Retinal pigment epithelial cell (primary cell): ENCODE data around the gene ERBB4.
A peak's percentile ranks its signal among the peaks of the same experiment; 100 is the strongest.

Source experiments
- DNase-seq: peaks from one replicate; pipeline ENCODE4 v3.0.0-alpha.2; 2010; ENCODE audit warnings: low read depth
- H3K4me3 ChIP-seq: 2 replicates; pipeline ENCODE4 v1.5.1; 2011; ENCODE audit warnings: mild to moderate bottlenecking, low read length, control low read depth, moderate library complexity
- CTCF ChIP-seq: conservative IDR thresholded peaks from 2 replicates; pipeline ENCODE4 v1.5.1; 2011; ENCODE audit warnings: low read depth, low read length, control low read depth, inconsistent platforms

ERBB4 gene

DNA sequence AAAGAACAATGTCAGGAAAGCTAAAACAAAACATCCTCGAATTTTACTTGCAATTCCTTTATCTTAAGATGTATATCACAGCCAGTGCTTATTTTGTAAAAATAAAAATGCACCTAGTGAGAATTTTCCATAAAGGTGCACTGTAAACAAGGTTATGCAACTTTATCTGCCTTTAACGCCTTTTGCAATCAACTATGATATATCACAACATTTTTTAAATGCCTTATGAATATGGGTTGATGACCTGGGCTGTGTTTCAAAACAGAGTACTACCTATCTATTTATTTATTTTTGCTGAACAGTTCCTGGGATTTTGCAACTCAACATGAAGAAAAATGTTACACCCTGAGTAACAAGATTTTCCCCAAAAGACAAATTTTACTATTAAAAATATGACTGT, 1112.4 kb downstream of the ERBB4 start:
- no peak for DNase-seq
- no peak overlapping the region for H3K4me3 ChIP-seq
- no peak for TF ChIP-seq CTCF

GRCh38 chr2:211423018-211423417, 1115.6 kb downstream of the ERBB4 start:
- TF ChIP-seq CTCF, result no peak
- no peak for DNase-seq
- H3K4me3 ChIP-seq, result no peak overlapping the region

- no peak for DNase-seq
- TF ChIP-seq CTCF, result no peak
- no peak overlapping the region for H3K4me3 ChIP-seq
Measured at GRCh38 chr2:211417544-211417943, 1121.1 kb downstream of the ERBB4 start.

DNA sequence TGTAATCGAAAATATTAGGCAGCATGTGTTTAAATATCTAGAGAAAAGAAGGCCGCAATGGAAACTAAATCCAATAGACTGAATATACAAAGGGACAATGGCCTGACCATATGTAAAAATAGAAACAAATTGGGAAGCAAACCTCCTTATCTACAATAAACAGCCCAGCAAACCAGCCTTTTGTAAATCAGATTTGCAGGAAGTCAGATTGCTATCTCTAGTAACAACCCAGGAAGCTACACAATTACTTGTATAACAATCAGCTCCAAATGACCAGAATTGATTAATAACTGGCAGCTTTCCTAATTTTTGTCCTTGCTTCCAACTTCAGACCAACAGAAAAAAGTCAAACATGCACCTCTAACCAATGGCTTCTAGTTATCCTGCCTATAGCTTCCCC, 1122.2 kb downstream of the ERBB4 start:
- DNase-seq, result no peak
- no peak overlapping the region for H3K4me3 ChIP-seq
- TF ChIP-seq CTCF, result no peak

DNA sequence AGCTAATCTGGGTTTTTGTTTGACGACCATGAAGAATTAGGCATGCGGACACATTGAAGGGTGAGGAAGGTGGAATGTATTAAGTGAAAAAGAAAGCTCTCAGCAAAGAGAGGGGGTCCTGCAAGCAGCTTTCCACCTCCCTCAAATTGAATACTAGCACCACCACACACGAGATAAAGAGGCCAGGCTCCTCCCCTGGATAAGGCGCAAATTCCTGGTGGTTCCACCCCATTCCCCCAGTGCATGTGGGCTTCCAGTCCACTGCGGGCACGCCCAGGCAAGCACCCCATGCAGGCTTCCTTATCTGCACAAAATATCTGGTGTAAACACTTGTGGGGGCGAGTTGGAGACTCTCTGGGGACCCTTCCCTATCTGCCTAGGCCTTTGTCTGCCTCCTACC, 1124.9 kb downstream of the ERBB4 start:
- no peak for TF ChIP-seq CTCF
- H3K4me3 ChIP-seq, result no peak overlapping the region
- no peak for DNase-seq

- H3K4me3 ChIP-seq, result no peak overlapping the region
- TF ChIP-seq CTCF, result no peak
- peak; percentile 80 for DNase-seq
Measured at GRCh38 chr2:211408483-211408891, 1130.1 kb downstream of the ERBB4 start.

GRCh38 chr2:211407076-211407475, 1131.5 kb downstream of the ERBB4 start:
- no peak overlapping the region for H3K4me3 ChIP-seq
- TF ChIP-seq CTCF, result no peak
- DNase-seq, result no peak
